Measurements from ENCODE around the gene ADGRF5. TPM values are rescaled to one million over a fixed set of nuclear protein-coding genes. Genes with fewer than 3 reads are reported as not detected.

The ADGRF5 gene
- polyA plus RNA-seq, 12 donors, result 16.0 to 32.7 (median 26.6) TPM; not detected in 1

GRCh38 chr6:46935687-46936086, 13.9 kb upstream of the ADGRF5 start:
- DNase-seq, result no peak

GRCh38 chr6:46933751-46934150, 12.0 kb upstream of the ADGRF5 start:
- DNase-seq, result no peak

GRCh38 chr6:46932526-46933319, 11.0 kb upstream of the ADGRF5 start:
- DNase-seq, result no peak

- no peak for DNase-seq
These were observed 9.7 kb upstream of the ADGRF5 start for GRCh38 chr6:46931416-46931815.

- no peak for DNase-seq
These were observed 8.6 kb upstream of the ADGRF5 start for GRCh38 chr6:46930331-46930730.

- no peak for DNase-seq
These were observed 5.3 kb upstream of the ADGRF5 start for GRCh38 chr6:46927066-46927465.

GRCh38 chr6:46926481-46926880, 4.7 kb upstream of the ADGRF5 start:
- no peak for DNase-seq

- DNase-seq, result no peak
These were observed 4.0 kb upstream of the ADGRF5 start for GRCh38 chr6:46925563-46926253.

- no peak for DNase-seq
These were observed 1.7 kb upstream of the ADGRF5 start for GRCh38 chr6:46923476-46923875.

- no peak for DNase-seq
These were observed 679 bp downstream of the ADGRF5 start for GRCh38 chr6:46921059-46921458.

GRCh38 chr6:46918806-46919205, 2.9 kb downstream of the ADGRF5 start:
- no peak for DNase-seq

- DNase-seq, result no peak
These were observed 4.7 kb downstream of the ADGRF5 start for GRCh38 chr6:46917002-46917545.

GRCh38 chr6:46915866-46916265, 5.9 kb downstream of the ADGRF5 start:
- DNase-seq, result peak; percentile 28

GRCh38 chr6:46915380-46915779, 6.4 kb downstream of the ADGRF5 start:
- no peak for DNase-seq

- DNase-seq, result no peak
These were observed 7.4 kb downstream of the ADGRF5 start for GRCh38 chr6:46914279-46914810.

- no peak for DNase-seq
These were observed 12.4 kb downstream of the ADGRF5 start for GRCh38 chr6:46909371-46909770.

GRCh38 chr6:46906776-46907175, 15.0 kb downstream of the ADGRF5 start:
- no peak for DNase-seq

- no peak for DNase-seq
These were observed 17.6 kb downstream of the ADGRF5 start for GRCh38 chr6:46904117-46904516.

GRCh38 chr6:46903175-46903574, 18.6 kb downstream of the ADGRF5 start:
- DNase-seq, result no peak

GRCh38 chr6:46901882-46902314, 19.8 kb downstream of the ADGRF5 start:
- DNase-seq, result peak; percentile 27

GRCh38 chr6:46900266-46900665, 21.5 kb downstream of the ADGRF5 start:
- no peak for DNase-seq

GRCh38 chr6:46899659-46900058, 22.1 kb downstream of the ADGRF5 start:
- no peak for DNase-seq

- no peak for DNase-seq
These were observed 23.7 kb downstream of the ADGRF5 start for GRCh38 chr6:46898006-46898405.
